ENCODE results near the gene SELENOO. TPM values are rescaled to one million over a fixed set of nuclear protein-coding genes. Genes with fewer than 3 reads are reported as not detected.

The SELENOO gene
- total RNA-seq, 1 experiment from 2014 or later = 32.8 TPM

GRCh38 chr22:50206599-50206998 is 5.8 kb downstream of the SELENOO start:
- TF ChIP-seq, protein P1, sequence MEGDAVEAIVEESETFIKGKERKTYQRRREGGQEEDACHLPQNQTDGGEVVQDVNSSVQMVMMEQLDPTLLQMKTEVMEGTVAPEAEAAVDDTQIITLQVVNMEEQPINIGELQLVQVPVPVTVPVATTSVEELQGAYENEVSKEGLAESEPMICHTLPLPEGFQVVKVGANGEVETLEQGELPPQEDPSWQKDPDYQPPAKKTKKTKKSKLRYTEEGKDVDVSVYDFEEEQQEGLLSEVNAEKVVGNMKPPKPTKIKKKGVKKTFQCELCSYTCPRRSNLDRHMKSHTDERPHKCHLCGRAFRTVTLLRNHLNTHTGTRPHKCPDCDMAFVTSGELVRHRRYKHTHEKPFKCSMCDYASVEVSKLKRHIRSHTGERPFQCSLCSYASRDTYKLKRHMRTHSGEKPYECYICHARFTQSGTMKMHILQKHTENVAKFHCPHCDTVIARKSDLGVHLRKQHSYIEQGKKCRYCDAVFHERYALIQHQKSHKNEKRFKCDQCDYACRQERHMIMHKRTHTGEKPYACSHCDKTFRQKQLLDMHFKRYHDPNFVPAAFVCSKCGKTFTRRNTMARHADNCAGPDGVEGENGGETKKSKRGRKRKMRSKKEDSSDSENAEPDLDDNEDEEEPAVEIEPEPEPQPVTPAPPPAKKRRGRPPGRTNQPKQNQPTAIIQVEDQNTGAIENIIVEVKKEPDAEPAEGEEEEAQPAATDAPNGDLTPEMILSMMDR (conservative IDR thresholded peaks at IDR 0.05; ENCODE audit: low read depth, low read length) = peak; percentile 54
- TF ChIP-seq EZH2phosphoT487 (IDR thresholded peaks at IDR 0.05; ENCODE audit: borderline replicate concordance, low read length) (no peak), EZH2 (IDR thresholded peaks at IDR 0.05; ENCODE audit: low read length, unreplicated experiment) (no peak)
- Histone ChIP-seq H3K4me3 (ENCODE audit: low read length) (no peak overlapping the region), H3K9me2 (replicated peaks; ENCODE audit: low read length) (no peaks in the 10 kb centered on the region), H3K27ac (ENCODE audit: low read length) (no peak overlapping the region), H3K36me3 (ENCODE audit: low read depth, low read length) (no peaks in the 10 kb centered on the region; the same call in 1 of the 2 replicates), H3K27me3 (ENCODE audit: low read length) (no peaks in the 10 kb centered on the region), H3K4me2 (ENCODE audit: low read length) (no peak overlapping the region), H3K4me1 (ENCODE audit: insufficient read depth, low read length) (peaks cover 3% of the 10 kb centered on the region), H3K79me2 (ENCODE audit: low read length) (peaks cover 23% of the 10 kb centered on the region), H4K20me1 (ENCODE audit: low read length) (no peaks in the 10 kb centered on the region), H3K9ac (ENCODE audit: low read length) (no peak overlapping the region), H2AFZ (ENCODE audit: low read length) (no peak overlapping the region), H3K9me3 (ENCODE audit: low read length) (no peaks in the 10 kb centered on the region), H3F3A (ENCODE audit: low read length, unreplicated experiment) (no peaks in the 10 kb centered on the region)
- CTCF ChIA-PET = no interaction called here
- no TSS peak for BruUV-seq (replicated peaks)
- POLR2A ChIA-PET (ENCODE audit: unreplicated experiment) = no interaction called here
- ATAC-seq (peak; percentile 19; the same call in 1 of the 2 replicates), DNase-seq (no peak)
- intact Hi-C loops (cut with micrococcal nuclease) = no loop called here

- no peak overlapping the region for H3K27ac ChIP-seq (ENCODE audit: low read length)
- no peaks in the 10 kb centered on the region for H4K20me1 ChIP-seq (ENCODE audit: low read length)
- TF ChIP-seq EZH2 (IDR thresholded peaks at IDR 0.05; ENCODE audit: low read length, unreplicated experiment) = no peak
- TF ChIP-seq EZH2phosphoT487 (IDR thresholded peaks at IDR 0.05; ENCODE audit: borderline replicate concordance, low read length) = no peak
- TF ChIP-seq, protein P1 (conservative IDR thresholded peaks at IDR 0.05; ENCODE audit: low read depth, low read length) = no peak
- ATAC-seq = no peak
- peaks cover 13% of the 10 kb centered on the region for H3K79me2 ChIP-seq (ENCODE audit: low read length)
- H3F3A ChIP-seq (ENCODE audit: low read length, unreplicated experiment) = no peaks in the 10 kb centered on the region
- no peaks in the 10 kb centered on the region for H3K4me1 ChIP-seq (ENCODE audit: insufficient read depth, low read length)
- H3K27me3 ChIP-seq (ENCODE audit: low read length) = no peaks in the 10 kb centered on the region
- H2AFZ ChIP-seq (ENCODE audit: low read length) = no peak overlapping the region
- no peaks in the 10 kb centered on the region for H3K9me3 ChIP-seq (ENCODE audit: low read length)
- H3K9ac ChIP-seq (ENCODE audit: low read length) = no peak overlapping the region
- ChIA-PET CTCF (interaction anchor here (0.6 kb wide), 1 partner anchor 29 kb away, joined by 3 read pairs; no protein-coding TSS in a partner anchor), POLR2A (ENCODE audit: unreplicated experiment) (no interaction called here)
- intact Hi-C loops (cut with micrococcal nuclease) = no loop called here
- H3K4me3 ChIP-seq (ENCODE audit: low read length) = no peak overlapping the region
- no peaks in the 10 kb centered on the region for H3K9me2 ChIP-seq (replicated peaks; ENCODE audit: low read length)
- H3K4me2 ChIP-seq (ENCODE audit: low read length) = no peak overlapping the region
- BruUV-seq (replicated peaks) = no TSS peak
- H3K36me3 ChIP-seq (ENCODE audit: low read depth, low read length) = no peaks in the 10 kb centered on the region; the same call in 1 of the 2 replicates
- DNase-seq = no peak
Measured at GRCh38 chr22:50207383-50208140, 6.8 kb downstream of the SELENOO start.

DNA sequence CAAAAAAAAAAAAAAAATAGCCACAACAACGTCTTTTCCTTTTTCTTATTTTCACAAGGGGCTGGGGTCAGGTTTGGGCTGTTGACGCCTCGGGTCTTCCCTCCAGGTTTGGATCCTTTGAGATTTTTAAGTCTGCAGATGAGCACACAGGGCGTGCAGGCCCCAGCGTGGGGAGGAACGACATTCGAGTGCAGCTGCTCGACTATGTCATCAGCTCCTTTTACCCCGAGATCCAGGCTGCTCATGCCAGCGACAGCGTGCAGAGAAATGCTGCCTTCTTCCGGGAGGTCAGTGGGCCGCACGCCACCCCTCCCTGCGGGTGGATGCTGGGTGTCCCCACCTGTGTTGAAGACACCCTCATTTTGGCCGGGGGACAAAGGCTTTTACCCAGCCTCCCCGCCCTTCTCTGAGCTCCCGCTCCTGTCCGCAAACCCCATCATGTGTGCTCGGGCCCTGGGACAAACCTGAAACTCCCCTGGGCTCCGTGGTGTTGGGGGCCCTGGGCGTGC is 7.7 kb downstream of the SELENOO start:
- intact Hi-C loops (cut with micrococcal nuclease) = no loop called here
- POLR2A ChIA-PET (ENCODE audit: unreplicated experiment) = no interaction called here
- H3K4me3 ChIP-seq (ENCODE audit: low read length) = no peak overlapping the region
- H3K27ac ChIP-seq (ENCODE audit: low read length) = no peak overlapping the region
- TF ChIP-seq, protein P1 (conservative IDR thresholded peaks at IDR 0.05; ENCODE audit: low read depth, low read length) = no peak
- TF ChIP-seq EZH2 (IDR thresholded peaks at IDR 0.05; ENCODE audit: low read length, unreplicated experiment) = no peak
- TF ChIP-seq EZH2phosphoT487 (IDR thresholded peaks at IDR 0.05; ENCODE audit: borderline replicate concordance, low read length) = no peak
- H3F3A ChIP-seq (ENCODE audit: low read length, unreplicated experiment) = no peaks in the 10 kb centered on the region
- no peak overlapping the region for H3K9ac ChIP-seq (ENCODE audit: low read length)
- no peak overlapping the region for H2AFZ ChIP-seq (ENCODE audit: low read length)
- H3K79me2 ChIP-seq (ENCODE audit: low read length) = peaks cover 4% of the 10 kb centered on the region; the same call in 1 of the 2 replicates
- H4K20me1 ChIP-seq (ENCODE audit: low read length) = no peaks in the 10 kb centered on the region
- no TSS peak for BruUV-seq (replicated peaks)
- no peak for ATAC-seq
- H3K27me3 ChIP-seq (ENCODE audit: low read length) = no peaks in the 10 kb centered on the region
- no peaks in the 10 kb centered on the region for H3K9me2 ChIP-seq (replicated peaks; ENCODE audit: low read length)
- no peak overlapping the region for H3K4me2 ChIP-seq (ENCODE audit: low read length)
- H3K36me3 ChIP-seq (ENCODE audit: low read depth, low read length) = no peaks in the 10 kb centered on the region; the same call in 1 of the 2 replicates
- no peaks in the 10 kb centered on the region for H3K9me3 ChIP-seq (ENCODE audit: low read length)
- no peaks in the 10 kb centered on the region for H3K4me1 ChIP-seq (ENCODE audit: insufficient read depth, low read length)
- CTCF ChIA-PET = no interaction called here
- no peak for DNase-seq

Measured in PC-3 (cell line).